Mucosa of stomach (tissue), 1 donor: ENCODE measurements around the gene ZNF362.
"Not testable (repeated sequence)": the region's sequence is repeated elsewhere in the genome, so short reads cannot be mapped to it uniquely, and the experiment has no call there.

Source experiments
- H3K27me3 ChIP-seq: one replicate; pipeline ENCODE4 v1.7.0; 2013; ENCODE audit warnings: mild to moderate bottlenecking, low read length; ENCODE audit not compliant: control insufficient read depth, insufficient read depth
- H3K36me3 ChIP-seq: one replicate; pipeline ENCODE4 v1.7.0; 2013; ENCODE audit warnings: low read length; ENCODE audit not compliant: control insufficient read depth, insufficient read depth
- H3K4me1 ChIP-seq: one replicate; pipeline ENCODE4 v1.7.0; 2013; ENCODE audit warnings: mild to moderate bottlenecking, low read length; ENCODE audit not compliant: control insufficient read depth, insufficient read depth
- H3K4me3 ChIP-seq: one replicate; pipeline ENCODE4 v1.7.0; 2013; ENCODE audit warnings: low read length
- H3K9ac ChIP-seq: one replicate; pipeline ENCODE4 v1.7.0; 2013; ENCODE audit warnings: mild to moderate bottlenecking, low read length, moderate library complexity
- H3K9me3 ChIP-seq: one replicate; pipeline ENCODE4 v1.7.0; 2013; ENCODE audit warnings: mild to moderate bottlenecking, low read length, moderate library complexity; ENCODE audit not compliant: control insufficient read depth
- donor health status: Pancreatic carcinoma.

ZNF362 gene

DNA sequence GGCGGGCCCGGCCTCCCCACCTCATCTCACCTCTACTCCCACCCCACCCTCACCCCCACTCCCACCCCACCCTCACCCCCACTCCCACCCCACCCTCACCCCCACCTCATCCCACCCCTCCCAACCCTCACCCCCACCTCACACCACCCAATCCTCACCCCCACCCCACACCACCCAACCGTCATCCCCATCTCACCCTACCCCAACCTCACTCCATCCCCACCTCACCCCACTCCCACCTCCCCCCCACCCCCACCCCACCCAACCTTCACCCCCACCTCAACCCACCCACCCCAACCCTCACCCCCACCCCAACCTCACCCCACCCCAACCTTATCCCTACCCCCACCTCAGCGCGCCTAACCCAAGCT lies 51.2 kb downstream of the ZNF362 start:
- peaks cover 13% of the 10 kb centered on the region for H3K27me3 ChIP-seq
- no peaks in the 10 kb centered on the region for H3K9me3 ChIP-seq
- H3K9ac ChIP-seq: no peak overlapping the region
- no peak overlapping the region for H3K4me3 ChIP-seq
- no peaks in the 10 kb centered on the region for H3K36me3 ChIP-seq
- peaks cover 11% of the 10 kb centered on the region for H3K4me1 ChIP-seq

DNA sequence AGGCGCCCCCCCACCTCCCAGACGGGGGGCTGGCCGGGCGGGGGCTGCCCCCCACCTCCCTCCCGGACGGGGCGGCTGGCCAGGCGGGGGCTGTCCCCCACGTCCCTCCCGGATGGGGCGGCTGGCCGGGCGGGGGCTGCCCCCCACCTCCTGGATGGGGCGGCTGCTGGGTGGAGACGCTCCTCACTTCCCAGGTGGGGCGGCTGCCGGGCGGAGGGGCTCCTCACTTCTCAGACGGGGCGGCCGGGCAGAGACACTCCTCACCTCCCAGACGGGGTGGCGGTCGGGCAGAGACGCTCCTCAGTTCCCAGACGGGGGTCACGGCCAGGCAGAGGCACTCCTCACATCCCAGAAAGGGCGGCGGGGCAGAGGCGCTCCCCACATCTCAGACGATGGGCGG lies 53.1 kb downstream of the ZNF362 start:
- H3K4me3 ChIP-seq, H3K36me3 ChIP-seq, H3K9me3 ChIP-seq, H3K9ac ChIP-seq: not testable (repeated sequence)
- Histone ChIP-seq H3K4me1 (peaks cover 11% of the 10 kb centered on the region), H3K27me3 (peaks cover 13% of the 10 kb centered on the region)

- Histone ChIP-seq H3K9ac (no peak overlapping the region), H3K27me3 (peaks cover 13% of the 10 kb centered on the region), H3K36me3 (no peaks in the 10 kb centered on the region), H3K4me3 (no peak overlapping the region), H3K4me1 (peaks cover 11% of the 10 kb centered on the region), H3K9me3 (no peaks in the 10 kb centered on the region)
Observed at GRCh38 chr1:33310702-33311101, 54.4 kb downstream of the ZNF362 start.

- Histone ChIP-seq H3K36me3 (no peaks in the 10 kb centered on the region), H3K9me3 (no peaks in the 10 kb centered on the region), H3K4me3 (no peak overlapping the region), H3K9ac (no peak overlapping the region), H3K4me1 (peaks cover 3% of the 10 kb centered on the region), H3K27me3 (peaks cover 3% of the 10 kb centered on the region)
Observed at GRCh38 chr1:33311706-33312412, 55.6 kb downstream of the ZNF362 start.

- no peaks in the 10 kb centered on the region for H3K27me3 ChIP-seq
- H3K9me3 ChIP-seq: no peaks in the 10 kb centered on the region
Observed at GRCh38 chr1:33312413-33312749, 56.1 kb downstream of the ZNF362 start.

DNA sequence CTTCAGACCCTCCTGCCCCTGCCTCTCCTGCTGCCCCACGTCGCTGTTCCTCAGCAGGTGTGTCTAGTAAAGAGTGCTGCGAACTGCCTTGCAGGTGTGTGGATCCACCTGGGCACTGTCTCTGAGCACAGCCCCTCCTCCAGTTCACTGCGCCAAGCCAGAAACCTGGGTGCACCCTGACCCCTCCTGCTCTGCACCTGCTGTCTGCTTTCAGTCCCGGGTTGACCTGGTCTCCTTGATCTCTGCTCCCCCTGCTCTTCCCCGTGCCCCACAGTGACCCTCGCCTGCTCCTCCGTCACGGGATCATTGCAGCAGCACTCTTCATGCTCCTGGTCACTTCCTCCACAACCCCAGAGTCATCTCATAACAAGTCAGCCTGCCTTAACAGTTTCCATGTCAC lies 58.1 kb downstream of the ZNF362 start:
- no peaks in the 10 kb centered on the region for H3K9me3 ChIP-seq
- H3K27me3 ChIP-seq: no peaks in the 10 kb centered on the region
- H3K9ac ChIP-seq: no peak overlapping the region
- H3K4me3 ChIP-seq: no peak overlapping the region
- no peaks in the 10 kb centered on the region for H3K4me1 ChIP-seq
- H3K36me3 ChIP-seq: no peaks in the 10 kb centered on the region

More at GRCh38 chr1:33312413-33312749, 56.1 kb downstream of the ZNF362 start:
- no peak overlapping the region for H3K9ac ChIP-seq
- H3K36me3 ChIP-seq: no peaks in the 10 kb centered on the region
- H3K4me1 ChIP-seq: no peaks in the 10 kb centered on the region
- no peak overlapping the region for H3K4me3 ChIP-seq

DNA sequence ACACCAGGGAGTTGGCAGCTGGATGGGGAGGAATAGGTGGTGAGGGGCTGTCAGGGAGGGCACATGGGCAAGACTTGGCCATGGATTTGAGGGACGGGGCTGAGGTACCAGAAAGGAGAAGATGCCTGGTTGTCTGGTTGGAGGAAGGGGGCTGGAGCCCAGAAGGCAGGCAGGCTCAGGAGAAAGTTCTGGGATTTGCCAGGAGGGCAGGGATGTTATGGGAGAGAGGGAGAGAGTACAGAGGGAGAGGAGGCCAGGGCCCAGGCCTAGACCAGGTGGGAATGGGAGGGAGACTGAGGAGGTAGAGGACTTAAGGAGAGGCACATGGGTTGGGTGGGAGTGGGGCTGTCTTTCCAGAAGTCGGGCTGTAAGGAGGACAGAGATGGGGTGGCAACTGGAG lies 60.3 kb downstream of the ZNF362 start:
- H3K9me3 ChIP-seq: no peaks in the 10 kb centered on the region
- H3K9ac ChIP-seq: no peak overlapping the region
- no peaks in the 10 kb centered on the region for H3K36me3 ChIP-seq
- no peaks in the 10 kb centered on the region for H3K4me1 ChIP-seq
- H3K4me3 ChIP-seq: no peak overlapping the region
- no peaks in the 10 kb centered on the region for H3K27me3 ChIP-seq

DNA sequence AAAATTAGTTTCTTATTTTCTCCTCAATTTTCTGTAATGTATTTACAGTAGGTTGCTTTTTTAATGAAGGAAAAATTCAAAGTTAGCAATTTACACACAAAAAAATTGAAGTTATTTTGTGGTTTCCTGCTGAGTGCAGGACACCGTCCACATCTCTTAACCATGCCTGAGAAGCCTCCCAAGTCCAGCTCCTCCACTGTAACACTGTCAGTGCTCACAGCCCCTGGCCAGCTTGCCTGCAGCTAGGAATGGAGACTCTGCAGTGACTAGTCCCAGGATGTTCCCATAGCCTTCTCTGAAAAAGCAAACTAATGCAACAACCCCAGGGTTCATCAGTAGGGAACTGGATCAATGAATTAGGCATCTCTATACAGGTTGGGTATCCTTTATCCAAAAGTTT lies 61.1 kb downstream of the ZNF362 start:
- H3K4me1 ChIP-seq: no peaks in the 10 kb centered on the region
- no peaks in the 10 kb centered on the region for H3K36me3 ChIP-seq
- H3K4me3 ChIP-seq: no peak overlapping the region
- H3K9me3 ChIP-seq: no peaks in the 10 kb centered on the region
- no peaks in the 10 kb centered on the region for H3K27me3 ChIP-seq
- H3K9ac ChIP-seq: no peak overlapping the region

- no peaks in the 10 kb centered on the region for H3K27me3 ChIP-seq
- no peaks in the 10 kb centered on the region for H3K36me3 ChIP-seq
- H3K9me3 ChIP-seq: no peaks in the 10 kb centered on the region
- H3K4me3 ChIP-seq: no peak overlapping the region
- H3K4me1 ChIP-seq: no peaks in the 10 kb centered on the region
- H3K9ac ChIP-seq: no peak overlapping the region
Observed at GRCh38 chr1:33317946-33318345, 61.7 kb downstream of the ZNF362 start.

GRCh38 chr1:33319186-33319948 lies 63.1 kb downstream of the ZNF362 start:
- Histone ChIP-seq H3K27me3 (no peaks in the 10 kb centered on the region), H3K4me1 (no peaks in the 10 kb centered on the region), H3K9ac (no peak overlapping the region), H3K36me3 (peaks cover 4% of the 10 kb centered on the region), H3K9me3 (no peaks in the 10 kb centered on the region), H3K4me3 (no peak overlapping the region)

GRCh38 chr1:33319949-33320618 lies 63.8 kb downstream of the ZNF362 start:
- Histone ChIP-seq H3K9me3 (no peaks in the 10 kb centered on the region), H3K36me3 (peaks cover 11% of the 10 kb centered on the region), H3K4me1 (no peaks in the 10 kb centered on the region), H3K9ac (no peak overlapping the region), H3K4me3 (no peak overlapping the region), H3K27me3 (no peaks in the 10 kb centered on the region)

DNA sequence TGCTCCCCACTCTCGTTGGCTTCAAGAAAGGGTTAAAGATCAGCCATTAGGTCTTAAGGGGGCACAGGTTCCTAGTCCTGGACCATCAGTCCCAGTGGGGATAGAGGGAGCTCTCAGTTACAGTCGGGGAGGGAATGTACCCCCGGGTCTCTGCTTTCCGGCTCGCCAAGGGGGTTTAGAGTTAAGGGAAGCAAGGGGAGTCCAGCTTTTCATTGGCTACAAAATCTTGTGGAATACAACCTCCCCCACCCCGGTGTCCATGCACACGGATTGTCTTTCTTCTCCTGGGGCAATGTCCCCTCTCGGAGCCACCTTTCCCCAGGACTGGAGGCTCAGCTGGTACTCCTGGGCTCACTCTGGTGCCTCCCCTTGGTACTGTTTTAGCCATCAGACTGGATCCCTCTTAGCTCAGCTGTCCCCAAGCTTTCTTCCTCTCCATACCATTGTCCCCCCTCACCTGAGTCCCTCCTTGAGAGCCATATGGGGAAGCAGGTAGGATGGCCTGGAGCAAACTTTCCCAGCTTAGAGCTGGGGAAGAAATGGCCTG lies 64.4 kb downstream of the ZNF362 start, which contains the start of gene A3GALT2:
Gene A3GALT2, minus strand, starts transcription at position 480 of the 547 bp plus-strand sequence. Its CDS starts 0 bp downstream, at position 480.
- Histone ChIP-seq H3K27me3 (no peaks in the 10 kb centered on the region), H3K4me1 (no peaks in the 10 kb centered on the region), H3K9ac (no peak within 1 kb of the TSS)

More for the DNA sequence above, 64.4 kb downstream of the ZNF362 start, which contains the start of gene A3GALT2:
- Histone ChIP-seq H3K9me3 (no peaks in the 10 kb centered on the region), H3K36me3 (peaks cover 16% of the 10 kb centered on the region), H3K4me3 (no peak within 1 kb of the TSS)
